ENCODE results near the gene CEACAM16.

Gene CEACAM16

DNA sequence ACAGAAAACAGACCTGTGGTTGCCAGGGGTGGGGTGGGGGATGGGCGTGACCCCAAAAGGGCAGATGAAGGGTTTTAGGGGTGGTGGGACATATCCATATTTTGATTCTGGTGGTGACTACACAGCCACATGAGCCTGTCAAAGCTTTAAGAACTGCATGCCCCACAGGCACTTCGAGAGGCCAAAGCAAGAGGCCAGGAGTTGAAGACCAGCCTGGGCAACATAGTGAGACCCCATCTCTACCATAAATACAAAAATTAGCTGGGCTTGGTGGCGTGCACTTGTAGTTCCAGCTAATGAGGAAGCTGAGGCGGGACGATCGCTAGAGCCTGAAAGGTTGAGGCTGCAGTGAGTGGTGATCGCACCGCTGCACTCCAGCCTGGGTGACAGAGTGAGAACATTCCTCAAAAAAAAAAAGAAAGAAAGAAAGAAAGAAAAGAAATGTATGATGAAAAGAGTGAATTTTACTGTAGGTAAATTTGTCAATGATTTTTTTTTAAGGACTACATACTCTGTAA is 30.6 kb downstream of the CEACAM16 start:
- DNase-seq: no peak

DNA sequence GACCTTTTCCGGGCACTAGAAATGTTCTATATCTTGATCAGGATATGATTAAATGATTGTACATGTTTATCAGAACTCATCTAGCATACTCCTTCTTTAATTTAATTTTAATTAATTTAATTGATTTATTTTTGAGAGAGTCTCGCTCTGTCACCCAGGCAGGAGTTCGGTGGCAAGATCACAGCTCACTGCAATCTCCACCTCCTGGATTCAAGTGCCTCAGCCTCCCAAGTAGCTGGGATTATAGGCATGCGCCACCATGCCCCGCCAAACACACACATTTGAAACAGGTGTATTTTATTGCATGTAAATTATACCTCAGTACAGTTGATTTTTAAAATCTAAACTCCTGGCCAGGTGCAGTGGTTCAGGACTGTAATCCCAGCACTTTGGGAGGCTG is 32.1 kb downstream of the CEACAM16 start:
- DNase-seq: no peak

DNA sequence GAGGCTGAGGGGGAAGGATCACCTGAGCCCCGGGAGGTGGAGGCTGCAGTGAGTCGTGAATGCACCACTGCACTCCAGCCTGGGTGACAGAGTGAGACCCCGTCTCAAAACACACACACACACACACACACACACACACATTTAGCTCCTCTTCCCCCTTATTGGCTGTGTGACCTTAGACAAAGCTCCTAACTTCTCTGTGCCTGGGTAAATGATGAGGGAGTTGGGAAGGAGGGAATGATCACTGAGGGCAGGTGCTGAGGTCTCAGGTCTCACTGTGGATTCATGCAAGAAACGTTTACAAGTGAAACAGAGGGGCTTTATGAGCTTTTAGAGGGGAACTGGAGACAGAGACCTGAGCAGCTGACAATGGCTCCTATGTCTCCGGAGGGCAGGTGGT is 32.7 kb downstream of the CEACAM16 start:
- no peak for DNase-seq

DNA sequence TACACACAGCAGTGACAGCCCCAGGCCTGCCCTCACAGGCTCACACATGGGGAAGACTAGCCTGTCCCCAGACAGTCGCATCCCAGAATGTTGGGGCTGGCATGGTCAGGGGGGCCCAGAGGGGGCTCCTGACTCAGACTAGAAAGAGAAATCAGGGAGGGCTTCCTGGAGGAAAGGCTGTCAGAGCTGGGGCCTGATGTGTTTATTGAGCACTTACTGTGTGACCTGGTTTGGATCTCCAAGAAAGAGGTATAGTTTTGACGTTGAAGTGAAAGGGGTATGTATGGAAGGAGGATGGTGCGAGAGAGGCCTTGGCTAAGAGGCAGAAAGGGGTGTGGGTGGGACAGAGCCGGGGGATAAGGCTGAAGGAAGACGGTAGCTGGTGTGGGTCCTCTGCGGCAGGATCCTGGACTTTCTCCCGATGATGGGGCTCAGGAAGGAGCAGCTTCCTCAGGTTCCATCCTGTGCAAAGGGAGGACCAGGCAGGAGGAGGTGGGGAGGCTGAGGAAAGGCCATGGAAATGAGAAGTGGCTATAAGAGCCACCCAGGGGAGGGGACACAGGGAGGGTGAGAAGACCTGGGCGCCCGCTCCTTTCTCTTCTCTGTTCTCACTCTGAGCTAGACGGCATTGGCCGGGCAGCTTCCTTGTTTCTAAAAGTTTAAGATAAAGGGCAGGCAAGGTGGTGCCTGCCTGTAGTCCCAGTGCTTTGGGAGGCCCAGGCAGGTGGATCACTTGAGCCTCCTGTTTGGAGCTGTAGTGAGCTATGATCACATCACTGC is 33.5 kb downstream of the CEACAM16 start:
- DNase-seq: no peak

DNA sequence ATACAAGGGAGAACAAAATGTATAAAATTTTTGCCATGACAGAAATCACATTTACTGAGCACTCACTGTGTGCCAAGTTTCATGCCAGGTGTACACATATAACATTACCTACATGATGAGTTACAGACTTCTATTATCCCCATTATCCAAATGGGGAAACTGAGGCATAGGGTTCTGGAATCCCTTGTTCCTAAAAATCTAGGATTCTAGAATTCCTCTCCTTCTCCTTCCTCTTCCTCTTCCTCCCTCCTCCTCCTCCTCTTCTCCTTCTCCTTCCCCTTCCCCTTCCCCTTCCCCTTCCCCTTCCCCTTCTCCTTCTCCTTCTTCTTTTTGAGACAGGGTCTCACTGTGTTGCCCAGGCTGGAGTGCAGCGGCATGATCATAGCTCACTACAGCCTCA is 35.4 kb downstream of the CEACAM16 start:
- no peak for DNase-seq

DNA sequence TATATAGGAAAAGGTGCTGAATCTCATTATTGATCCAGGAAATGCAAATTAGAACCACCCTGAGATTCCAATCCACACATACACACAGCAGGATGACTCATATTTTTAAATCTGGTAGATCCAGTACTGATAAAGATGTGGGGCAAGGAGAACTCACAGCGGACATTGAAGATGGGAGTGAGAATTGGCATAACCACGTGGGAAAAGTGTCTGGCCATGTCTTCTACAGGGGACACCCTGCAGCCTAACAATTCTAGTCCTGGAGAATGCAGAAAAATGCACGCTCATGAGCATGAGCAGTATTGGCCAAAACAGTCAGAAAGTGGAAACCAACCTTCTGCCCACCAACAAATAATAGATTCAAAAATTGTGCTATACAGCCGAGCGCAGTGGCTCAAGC is 36.1 kb downstream of the CEACAM16 start:
- DNase-seq: no peak

DNA sequence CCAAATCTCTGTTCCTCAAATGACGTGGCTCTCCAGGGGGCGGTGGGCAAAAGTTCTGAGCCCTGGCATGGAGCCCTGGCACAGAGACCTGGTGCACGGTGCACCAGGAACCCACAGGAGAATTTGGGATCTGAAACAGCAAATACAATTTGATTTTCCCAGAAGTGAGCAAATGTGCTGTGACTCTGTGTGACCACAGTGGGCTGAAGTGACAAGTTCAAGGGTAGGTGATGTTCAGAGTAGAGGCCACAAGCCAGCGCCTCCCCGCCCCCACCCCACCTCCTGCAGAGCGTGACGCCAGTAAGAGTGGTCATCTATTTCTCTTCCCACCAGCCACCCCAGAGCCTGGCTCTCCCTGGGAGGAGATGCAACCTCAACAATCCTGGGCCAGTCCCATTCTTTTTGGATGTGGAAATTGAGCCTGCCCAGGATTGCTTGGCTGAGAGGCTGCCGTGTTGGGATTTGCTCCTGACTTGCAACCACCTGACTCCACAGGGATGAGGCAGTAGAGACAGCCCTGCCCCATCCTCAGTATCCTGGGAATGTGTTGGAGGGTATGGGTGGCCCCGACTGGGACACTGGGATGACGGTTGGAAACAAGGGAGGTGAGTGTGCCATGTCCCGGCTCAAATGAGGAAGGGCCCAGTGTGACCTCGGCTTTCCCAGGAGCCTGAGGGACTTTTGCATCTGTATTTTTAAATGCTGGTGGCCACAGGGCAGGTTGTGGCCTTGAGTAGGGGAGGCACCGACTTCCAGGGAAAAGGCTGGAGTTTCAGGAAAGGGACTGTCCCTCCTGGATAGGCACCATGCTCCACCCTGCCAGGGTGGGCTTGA is 38.5 kb downstream of the CEACAM16 start:
- DNase-seq: no peak

DNA sequence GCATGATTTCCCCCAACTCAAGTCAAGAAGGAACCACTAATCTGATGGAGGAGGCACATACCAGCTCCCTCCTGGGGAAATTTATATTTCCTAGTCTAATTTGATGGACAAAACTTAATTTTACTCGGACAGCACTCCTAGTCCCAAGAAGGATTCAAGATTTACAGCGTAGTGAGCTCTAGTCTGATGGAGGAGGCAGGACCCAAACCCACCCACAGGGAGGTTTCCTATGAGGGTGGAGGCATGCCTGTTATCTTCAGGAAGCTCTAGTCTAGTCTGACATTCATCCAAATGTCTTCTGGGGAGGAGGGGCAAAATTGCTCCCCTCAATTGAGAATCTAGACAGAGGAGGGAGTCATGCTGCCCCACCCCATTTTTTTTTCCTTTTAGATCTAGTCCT is 39.2 kb downstream of the CEACAM16 start:
- DNase-seq: no peak

DNA sequence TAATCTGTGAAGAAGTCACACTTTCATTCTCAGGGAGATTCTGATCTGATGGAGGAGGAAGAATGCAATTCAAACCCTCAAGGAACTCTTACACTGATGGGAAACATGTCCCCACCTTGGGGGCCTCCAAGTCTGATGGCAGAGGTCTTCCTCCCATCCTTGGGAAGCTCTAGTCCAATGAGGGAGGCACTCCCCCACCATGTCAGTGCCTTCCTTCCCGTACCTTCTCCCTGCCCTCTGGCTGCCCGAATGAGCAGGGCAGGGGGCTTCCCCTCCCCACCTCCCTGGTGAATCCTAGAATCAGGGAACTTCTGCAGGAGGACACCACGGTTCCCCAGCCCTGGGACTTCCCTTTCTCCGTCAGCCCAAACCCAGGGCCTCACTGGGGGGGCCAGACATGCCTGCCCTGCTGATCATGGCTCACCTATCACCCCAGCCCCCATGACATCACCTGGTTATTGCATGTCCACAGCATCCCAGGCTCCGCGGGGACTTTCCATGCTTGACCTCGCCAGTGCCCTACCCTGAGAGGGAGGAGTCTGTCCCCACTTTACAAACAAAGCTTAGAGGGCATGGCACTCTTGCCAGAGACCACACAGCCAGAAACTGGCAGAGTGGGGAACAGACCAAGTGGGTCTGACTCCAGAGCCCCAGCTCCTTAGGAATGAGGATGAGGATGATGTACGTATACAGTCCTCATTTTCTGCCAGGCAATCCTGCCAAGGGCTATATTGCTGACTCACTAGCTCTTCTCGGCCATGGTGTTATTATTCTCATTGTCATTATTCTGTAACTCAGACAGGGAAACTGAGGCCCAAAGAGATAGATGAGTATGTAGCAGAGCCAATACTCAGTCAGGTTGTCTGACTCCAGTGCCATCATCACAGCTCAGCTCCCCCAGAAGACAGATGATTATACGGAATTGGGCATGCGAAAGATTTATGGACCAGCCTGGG is 39.9 kb downstream of the CEACAM16 start:
- DNase-seq: no peak

DNA sequence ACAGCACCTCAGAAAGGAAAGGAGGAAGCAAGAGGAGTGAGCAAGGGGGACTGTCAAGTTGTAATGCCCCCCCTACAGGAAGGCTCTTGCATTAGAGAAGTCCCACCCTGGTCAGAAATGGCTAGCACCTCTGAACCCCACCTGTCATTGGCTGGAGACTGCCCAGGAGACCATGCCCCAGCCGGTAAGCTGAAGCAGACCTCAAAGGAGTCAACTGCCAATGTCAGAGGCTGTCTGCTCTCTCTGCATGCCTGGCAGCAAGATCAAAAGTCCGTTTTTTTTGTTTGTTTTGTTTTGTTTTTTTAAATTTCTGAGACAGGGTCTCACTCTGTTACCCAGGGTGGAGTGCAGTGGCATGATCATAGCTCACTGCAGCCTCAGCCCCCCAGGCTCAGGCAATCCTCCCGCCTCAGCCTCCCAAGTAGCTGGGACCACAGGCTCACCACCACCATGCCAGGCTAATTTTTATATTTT is 41.4 kb downstream of the CEACAM16 start:
- no peak for DNase-seq

DNA sequence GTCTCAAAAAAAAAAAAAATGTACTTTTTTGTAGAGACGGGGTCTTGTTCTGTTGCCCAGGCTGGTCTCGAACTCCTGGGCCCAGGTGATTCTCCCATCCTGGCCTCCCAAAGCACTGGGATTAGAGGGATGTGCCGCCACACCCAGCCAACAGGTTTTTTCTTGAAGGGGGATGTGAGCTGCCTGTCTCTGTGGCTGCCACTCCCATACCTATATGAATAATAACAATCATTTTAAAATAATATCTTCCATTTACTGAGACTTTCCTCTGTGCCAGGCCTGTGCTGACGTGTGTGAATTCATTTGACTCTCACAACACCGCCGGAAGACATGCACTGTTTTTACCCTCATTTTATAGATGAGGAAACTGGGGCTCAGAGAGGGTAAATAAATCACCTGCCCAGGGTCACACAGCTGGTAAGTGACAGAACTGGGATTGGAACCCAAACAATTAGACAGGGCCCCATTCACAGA is 42.3 kb downstream of the CEACAM16 start:
- no peak for DNase-seq

DNA sequence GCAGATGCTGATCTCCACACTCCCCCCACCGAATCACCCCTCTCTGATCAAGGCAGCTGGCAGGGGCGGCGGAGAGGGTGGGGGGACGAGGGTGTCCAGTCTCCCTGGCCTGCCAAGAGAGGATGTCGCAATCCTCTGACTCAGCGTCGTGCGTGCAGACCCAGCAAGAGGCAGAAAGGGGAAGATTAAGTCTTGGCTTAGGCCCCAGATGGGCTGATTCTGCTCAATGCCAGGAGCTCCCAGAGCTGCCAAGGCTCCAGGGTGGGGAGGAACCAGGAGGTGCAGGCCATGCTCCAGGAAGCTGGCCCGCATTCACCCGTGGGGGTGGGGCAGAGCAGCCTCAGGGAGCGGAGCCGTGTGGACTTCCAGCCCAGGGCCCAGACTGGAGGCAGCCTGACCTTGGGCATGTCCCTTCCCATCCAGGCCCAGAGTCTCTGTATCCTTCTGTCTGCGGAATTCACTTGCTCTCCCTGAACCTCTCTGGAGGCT is 42.9 kb downstream of the CEACAM16 start:
- DNase-seq: no peak

DNA sequence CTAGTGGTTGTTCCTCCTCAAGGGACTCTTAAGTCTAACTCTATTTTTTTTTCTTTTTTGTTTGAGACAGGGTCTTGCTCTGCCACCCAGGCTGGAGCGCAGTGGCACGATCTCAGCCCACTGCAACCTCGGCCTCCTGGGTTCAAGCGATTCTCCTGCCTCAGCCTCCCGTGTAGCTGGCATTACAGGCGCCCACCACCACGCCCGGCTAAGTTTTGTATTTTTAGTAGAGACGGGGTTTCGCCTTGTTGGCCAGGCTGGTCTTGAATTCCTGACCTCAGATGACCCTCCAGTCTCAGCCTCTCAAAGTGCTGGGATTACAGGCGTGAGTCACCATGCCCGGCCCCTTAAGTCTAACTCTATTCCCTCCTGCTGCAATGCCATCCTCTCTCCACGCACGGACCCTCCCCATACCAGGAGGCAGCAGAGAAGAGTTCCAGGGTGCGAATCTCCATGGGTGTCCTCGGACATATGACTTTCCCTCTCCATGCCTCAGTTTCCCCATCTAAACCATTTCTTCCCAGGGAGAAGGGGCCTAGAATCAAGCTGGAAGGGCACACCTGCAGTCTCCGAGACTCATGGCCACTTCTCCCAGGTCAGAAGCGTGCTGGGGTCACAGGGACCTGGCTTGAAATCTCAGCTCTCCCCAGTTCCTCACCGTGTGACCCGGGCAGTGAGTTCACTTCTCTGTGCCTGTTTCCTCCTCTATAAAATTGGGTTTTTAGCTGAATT is 43.5 kb downstream of the CEACAM16 start:
- no peak for DNase-seq

DNA sequence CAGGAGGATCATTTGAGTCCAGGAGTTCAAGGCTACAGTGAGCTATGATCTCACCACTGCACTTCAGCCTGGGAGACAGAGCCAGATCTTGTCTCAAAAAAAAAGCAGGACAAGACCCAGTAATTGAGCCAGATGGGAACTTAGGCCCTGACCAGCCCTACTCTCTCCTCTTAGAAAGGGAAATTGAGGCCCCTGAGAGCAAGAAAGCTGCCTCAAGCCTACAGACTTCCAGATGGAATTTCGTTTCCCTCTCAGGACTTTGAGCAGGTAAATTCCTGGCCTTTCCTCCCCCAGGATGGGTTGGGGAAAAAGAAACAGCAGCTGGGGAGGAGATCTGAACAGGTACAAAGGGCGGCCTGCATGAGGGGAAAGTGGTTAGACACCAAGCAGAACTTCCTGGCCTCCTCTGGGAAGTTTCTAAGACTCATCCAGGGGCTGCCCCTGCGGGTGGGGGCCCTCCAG is 46.0 kb downstream of the CEACAM16 start:
- no peak for DNase-seq

DNA sequence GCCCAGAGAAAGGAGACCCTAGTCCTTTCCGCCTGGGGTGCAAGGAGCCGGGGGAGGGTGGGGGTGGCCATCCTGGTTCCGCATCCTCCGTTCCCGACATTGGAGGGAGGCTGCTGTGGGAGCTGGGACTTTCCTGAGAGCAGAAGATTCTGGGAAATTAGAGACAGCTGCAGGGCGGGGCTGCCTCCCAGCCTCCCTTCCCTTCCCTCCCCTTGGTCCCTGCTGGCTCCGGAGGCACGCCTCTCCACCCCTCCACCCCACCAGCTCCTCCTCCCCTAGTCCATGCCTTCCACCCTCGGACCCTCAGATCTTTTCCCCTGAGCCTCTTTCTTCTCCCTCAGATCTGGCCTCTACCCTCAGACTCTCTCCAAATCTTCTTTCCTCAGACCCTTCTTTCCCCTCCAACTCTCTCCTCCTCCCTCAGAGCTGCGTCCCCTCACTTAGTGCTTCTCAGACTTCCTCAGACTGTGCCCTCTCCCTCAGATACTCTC is 46.4 kb downstream of the CEACAM16 start:
- no peak for DNase-seq

DNA sequence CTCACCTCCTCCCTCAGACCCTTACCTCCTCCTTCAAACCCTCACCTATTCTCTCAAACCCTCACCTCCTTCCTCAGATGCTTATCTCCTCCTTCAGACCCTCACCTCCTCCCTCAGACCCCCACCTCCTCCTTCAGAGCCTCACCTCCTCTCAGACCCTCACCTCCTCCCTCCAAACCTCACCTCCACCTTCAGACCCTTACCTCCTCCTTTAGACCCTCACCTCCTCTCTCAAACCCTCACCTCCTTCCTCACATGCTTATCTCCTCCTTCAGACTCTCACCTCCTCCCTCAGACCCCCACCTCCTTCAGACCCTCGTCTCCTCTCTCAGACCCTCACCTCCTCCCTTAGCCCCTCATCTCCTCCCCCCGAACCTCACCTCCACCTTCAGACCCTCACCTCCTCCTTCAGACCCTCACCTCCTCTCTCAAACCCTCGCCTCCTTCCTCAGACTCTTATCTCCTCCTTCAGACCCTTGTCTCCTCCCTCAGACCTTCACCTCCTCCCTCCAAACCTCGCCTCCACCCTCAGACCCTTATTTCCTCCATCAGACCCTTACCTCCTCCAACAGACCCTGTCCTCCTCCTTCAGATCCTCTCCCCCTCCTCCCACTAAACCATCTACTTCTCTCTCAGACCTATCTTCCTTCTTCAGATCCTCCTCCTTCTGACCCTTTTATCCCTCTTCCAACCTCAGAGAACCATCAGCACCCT is 47.1 kb downstream of the CEACAM16 start:
- DNase-seq: no peak

DNA sequence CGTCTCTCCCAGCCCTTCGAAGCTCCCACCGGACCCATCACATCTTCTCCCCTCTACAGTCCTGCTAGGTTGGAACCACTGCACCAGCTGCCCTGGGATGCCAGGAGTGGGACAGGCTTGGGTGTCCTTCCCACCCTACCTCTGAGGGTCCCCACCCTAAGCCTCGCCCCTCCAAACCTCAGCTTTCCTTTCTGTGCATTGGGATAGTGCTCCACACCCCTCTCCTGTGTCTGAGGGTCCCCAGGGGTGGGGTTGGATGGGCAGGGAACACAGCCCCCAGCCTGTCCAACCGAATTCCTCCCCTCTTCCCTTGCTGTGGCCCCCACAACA is 47.6 kb downstream of the CEACAM16 start:
- DNase-seq: no peak

DNA sequence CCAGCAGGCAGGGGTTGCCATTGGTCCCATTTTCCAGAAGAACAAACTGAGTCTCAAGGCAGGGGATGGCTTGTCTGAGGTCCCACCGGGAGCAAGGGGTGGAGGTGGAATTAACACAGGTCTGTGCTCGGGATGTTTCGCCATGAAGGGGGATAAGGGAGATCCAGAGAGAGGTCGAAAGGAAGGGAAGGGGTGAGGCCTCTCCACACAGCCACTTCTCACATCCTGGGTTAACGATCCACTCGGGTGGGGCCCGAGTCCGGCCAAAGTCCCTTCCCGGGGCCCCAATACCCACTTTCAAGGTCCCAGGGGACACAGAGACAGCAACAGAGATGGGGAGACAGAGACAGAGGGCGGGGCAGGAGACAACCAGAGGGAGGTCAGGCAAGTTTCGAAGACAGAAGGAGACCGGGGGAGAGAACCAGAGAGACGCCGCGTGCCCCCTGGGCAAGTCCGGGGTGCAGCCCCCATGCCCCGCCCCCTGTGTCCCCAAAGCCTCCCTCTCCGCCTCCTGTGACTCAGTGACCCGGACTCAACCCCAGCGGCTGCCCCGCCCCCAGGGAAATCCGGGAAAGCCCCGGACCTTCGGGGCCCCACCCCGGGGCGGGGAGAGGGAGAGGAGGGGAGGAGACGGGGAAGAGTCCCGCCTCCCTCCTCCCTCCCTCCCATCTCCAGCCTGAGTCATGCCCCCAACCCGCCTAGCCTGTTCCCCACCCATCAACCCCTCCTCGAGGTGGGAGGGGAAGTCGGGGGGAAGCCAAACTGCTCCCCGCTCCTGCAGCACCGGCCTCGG is 48.2 kb downstream of the CEACAM16 start:
- DNase-seq: peak; percentile 63

DNA sequence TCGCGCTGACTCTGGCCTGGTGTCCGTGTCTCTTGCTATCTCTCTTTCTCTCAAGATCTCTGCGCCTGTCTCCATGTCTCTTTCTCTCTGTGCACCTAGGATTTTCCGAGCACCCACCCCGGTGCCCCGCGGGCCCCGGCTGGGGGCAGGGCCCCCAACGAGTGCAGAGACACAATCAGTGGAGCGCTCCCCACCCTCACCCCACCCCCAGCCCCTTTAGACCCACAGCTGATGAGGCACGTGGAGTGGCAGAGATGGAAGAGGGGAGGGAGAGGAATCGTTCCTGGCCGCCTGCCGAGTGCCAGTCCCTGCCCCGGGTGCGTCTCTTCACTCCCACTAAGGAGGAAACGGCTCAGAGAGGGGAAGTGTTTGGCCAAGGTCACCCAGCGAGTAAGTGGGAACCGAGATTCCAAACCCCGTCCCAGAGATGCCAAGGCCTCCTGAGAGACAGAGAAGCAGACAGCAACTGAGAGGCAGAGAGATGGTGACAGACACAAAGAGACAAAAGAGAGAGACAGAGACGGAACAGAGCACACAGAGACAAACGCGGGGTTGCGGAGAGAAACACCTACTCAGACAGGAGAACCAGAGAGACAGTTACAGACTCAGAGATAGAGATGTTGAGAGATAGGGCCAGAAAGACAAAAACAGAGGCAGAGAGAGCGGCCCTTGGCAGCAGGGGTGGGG is 48.9 kb downstream of the CEACAM16 start:
- DNase-seq: no peak

Data from NCI-H774 (cell line).